ENCODE results near the gene RAPGEF4. TPM values are rescaled to one million over a fixed set of nuclear protein-coding genes. Genes with fewer than 3 reads are reported as not detected.
A peak's percentile ranks its signal among the peaks of the same experiment; 100 is the strongest.

RAPGEF4 gene
- total RNA-seq, 6 experiments from 2014 or later = 9.5 to 18.4 (median 14.7) TPM

GRCh38 chr2:172782506-172783164 is 47.0 kb downstream of the RAPGEF4 start:
- ATAC-seq (no peak), DNase-seq (no peak)
- H3K4me1 ChIP-seq = no peaks in the 10 kb centered on the region
- H3K9me3 ChIP-seq = no peaks in the 10 kb centered on the region
- no peaks in the 10 kb centered on the region for H3K36me3 ChIP-seq
- no peak for TF ChIP-seq POLR2A (IDR thresholded peaks at IDR 0.05)
- TF ChIP-seq CTCF (IDR thresholded peaks at IDR 0.05) = no peak
- H3K27ac ChIP-seq = no peak overlapping the region
- WGBS (ENCODE audit: insufficient coverage, low coverage, low lambda C conversion rate, missing lambda C conversion rate) = 84% methylated on average over 6 of the region's 6 CpGs
- no peak overlapping the region for H3K4me3 ChIP-seq
- intact Hi-C loops (cut with DNase I) = no loop called here
- no peaks in the 10 kb centered on the region for H3K27me3 ChIP-seq

GRCh38 chr2:172783165-172783898 is 47.7 kb downstream of the RAPGEF4 start:
- Histone ChIP-seq H3K36me3 (no peaks in the 10 kb centered on the region), H3K4me3 (no peak overlapping the region), H3K9me3 (no peaks in the 10 kb centered on the region), H3K4me1 (no peaks in the 10 kb centered on the region), H3K27me3 (no peaks in the 10 kb centered on the region), H3K27ac (no peak overlapping the region)
- 57% methylated on average over 9 of the region's 9 CpGs for WGBS (ENCODE audit: insufficient coverage, low coverage, low lambda C conversion rate, missing lambda C conversion rate)
- TF ChIP-seq CTCF (IDR thresholded peaks at IDR 0.05) = no peak
- no peak for TF ChIP-seq POLR2A (IDR thresholded peaks at IDR 0.05)
- ATAC-seq (peak in 1 of 4 donors; percentile 35), DNase-seq (no peak)
- intact Hi-C loops (cut with DNase I) = no loop called here

- H3K4me1 ChIP-seq = no peaks in the 10 kb centered on the region
- no peak overlapping the region for H3K27ac ChIP-seq
- no peak overlapping the region for H3K4me3 ChIP-seq
- TF ChIP-seq POLR2A (IDR thresholded peaks at IDR 0.05) (no peak), CTCF (IDR thresholded peaks at IDR 0.05) (no peak)
- H3K36me3 ChIP-seq = no peaks in the 10 kb centered on the region
- ATAC-seq (no peak), DNase-seq (no peak)
- no peaks in the 10 kb centered on the region for H3K27me3 ChIP-seq
- intact Hi-C loops (cut with DNase I) = no loop called here
- H3K9me3 ChIP-seq = no peaks in the 10 kb centered on the region
Observed at GRCh38 chr2:172788871-172789270, 53.2 kb downstream of the RAPGEF4 start.

- 77% methylated on average over 4 of the region's 4 CpGs for WGBS (ENCODE audit: insufficient coverage, low coverage, low lambda C conversion rate, missing lambda C conversion rate)
- intact Hi-C loops (cut with DNase I) = no loop called here
- H3K27ac ChIP-seq = no peak overlapping the region
- no peaks in the 10 kb centered on the region for H3K4me1 ChIP-seq
- H3K27me3 ChIP-seq = no peaks in the 10 kb centered on the region
- H3K9me3 ChIP-seq = no peaks in the 10 kb centered on the region
- H3K36me3 ChIP-seq = no peaks in the 10 kb centered on the region
- DNase-seq (no peak), ATAC-seq (no peak)
- TF ChIP-seq CTCF (IDR thresholded peaks at IDR 0.05) (no peak), POLR2A (IDR thresholded peaks at IDR 0.05) (no peak)
- H3K4me3 ChIP-seq = no peak overlapping the region
Observed at GRCh38 chr2:172790404-172790803, 54.8 kb downstream of the RAPGEF4 start.
